MV-4-11 (cell line): ENCODE measurements around the gene SYT15.
A peak's percentile ranks its signal among the peaks of the same experiment; 100 is the strongest.
"Not testable (repeated sequence)": the region's sequence is repeated elsewhere in the genome, so short reads cannot be mapped to it uniquely, and the experiment has no call there.

ENCODE experiments used
- DNase-seq: peaks from one replicate; lab custom pipeline; 2025; lab: John Stamatoyannopoulos, UW

The SYT15 gene

DNA sequence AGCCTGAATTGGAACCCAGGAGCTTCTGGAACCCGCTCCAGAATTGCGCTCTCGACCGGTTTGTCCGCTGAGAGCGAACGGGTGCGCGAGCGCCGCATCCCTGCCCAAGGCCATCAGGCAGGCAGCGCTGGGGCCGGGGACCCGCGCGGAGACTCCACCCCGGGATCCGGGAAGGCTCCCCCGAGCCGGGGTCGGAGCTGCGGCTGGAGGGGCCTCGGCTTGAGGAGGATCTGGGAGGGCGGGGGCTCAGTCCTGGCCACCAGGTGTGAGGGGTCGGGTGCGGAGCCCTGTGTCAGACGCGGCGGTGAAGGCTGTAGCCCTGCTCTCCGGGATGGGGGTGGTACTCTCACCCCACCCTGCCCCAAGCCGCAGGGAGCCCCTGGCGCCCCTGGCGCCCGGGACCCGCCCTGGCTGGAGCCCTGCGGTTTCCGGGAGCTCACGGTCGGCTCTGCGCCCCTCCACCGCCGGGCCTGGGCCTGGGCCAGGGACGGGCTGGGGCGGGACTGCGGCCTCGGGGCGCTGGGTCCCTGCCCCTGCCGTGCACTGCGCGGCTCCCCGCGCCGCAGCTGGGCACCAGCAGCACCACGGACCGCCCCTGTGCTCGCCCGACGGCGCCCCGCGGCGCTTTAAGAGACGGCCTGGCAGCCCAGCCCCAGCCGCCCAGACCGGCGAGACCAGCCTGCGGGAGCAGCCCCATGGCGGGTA is at the start of gene SYT15:
Gene SYT15, plus strand, starts transcription at position 655 of the 705 bp plus-strand sequence. Its CDS starts 41 bp downstream, at position 696.
- DNase-seq: not testable (repeated sequence)

DNA sequence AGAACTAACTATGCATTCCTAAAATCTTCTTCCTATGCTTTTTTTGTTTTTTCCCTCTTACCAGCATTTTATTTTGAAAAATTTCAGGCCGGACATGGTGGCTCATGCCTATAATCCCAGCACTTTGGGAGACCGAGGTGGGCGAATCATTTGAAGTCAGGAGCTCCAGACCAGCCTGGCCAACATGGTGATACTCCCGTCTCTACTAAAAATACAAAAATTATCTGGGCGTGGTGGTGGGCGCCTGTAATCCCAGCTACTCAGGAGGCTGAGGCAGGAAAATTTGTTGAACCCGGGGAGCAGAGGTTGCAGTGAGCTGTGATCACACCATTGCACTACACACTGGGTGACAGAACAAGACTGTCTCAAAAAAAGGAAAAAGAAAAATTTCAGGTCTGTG is 49.2 kb upstream of the SYT15 start:
- DNase-seq: not testable (repeated sequence)

DNA sequence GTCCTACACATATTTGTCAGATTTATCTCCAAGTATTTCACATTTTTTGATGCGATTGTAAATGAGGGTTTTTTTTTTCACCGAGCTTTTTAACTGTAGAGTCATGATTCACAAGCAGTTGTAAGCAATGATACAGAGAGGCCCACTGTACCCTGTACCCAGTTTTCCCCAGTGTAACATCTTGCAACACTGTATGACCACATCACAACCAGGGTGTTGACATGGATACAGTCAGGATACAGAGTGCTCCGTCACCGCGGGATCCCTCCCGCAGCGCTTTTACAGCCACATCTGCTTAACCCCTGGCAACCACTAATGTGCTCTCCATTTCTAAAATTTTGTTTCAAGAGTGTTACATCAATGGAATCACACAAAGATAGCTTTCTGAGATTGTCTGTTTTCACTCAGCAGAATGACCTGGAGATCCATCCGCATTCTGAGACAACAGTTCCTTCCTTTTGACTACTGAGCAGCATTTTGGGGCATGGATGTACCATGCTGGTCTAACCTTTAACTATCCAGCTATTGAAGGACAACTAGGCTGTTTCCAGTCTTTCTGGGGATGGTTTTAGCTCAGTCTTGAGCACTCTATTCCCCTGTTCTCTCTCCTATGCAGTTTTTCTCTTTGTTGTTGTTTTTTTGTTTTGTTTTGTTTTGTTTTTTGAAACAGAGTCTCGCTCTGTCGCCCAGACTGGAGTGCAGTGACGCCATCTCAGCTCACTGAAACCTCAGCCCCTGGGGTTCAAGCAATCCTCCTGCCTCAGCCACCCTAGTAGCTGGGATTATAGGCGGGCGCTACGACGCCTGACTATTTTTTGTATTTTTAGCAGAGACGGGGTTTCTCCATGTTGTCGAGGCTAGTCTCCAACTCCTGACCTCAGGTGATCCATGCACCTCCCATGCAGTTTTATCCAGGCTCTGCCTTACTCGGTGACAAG is 48.4 kb upstream of the SYT15 start:
- DNase-seq: peak; percentile 31

DNA sequence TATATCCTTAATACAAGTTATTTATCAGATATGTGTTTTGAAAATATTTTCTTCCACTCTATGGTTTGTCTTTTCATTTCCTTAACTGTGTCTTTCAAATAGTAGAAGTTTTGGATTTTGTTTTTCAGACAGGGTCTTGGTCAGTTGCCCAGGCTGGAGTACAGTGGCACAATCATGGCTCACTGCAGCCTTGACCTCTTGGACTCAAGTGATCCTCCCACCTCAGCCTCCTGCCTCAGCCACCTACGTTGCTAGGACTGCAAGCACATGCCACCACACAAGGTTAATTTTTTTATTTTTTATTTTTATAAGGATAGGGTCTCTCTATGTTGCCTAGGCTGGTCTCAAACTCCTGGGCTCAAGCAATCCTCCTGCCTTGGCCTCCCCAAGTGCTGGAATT is 46.7 kb upstream of the SYT15 start:
- not testable (repeated sequence) for DNase-seq

DNA sequence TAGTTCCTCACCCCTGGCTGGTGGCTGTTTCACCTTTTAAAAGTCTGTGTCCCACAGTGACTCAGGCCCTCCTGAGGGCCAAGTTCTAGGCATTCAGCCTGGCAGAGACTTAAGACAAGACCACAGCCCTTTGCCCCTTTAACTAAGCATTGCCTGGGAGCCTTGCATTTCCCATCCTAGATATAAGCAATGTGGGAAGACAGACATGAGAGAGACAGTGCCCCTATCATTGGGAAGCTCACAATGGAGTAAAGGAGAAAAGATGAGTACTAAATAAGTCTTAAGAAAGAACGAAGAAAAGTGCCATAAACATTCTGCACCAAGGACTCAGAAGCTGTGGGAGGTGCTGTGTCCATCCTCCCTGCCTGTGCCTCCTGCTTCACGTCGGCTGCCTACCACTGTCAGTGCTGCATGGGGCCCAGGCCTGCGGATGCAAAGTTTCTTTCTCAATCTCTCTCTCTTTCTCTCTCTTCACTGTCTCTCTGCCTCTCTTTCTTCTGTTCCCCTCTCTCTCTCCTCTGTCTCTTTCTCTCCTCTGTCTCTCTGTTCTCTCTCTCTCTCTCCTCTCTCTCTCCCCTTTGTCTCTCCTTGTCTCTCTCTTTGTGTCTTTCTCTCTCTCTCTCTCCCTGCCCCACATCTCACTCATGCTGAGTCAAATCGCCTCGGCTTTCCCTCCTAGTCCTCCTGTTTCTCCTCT is 44.0 kb upstream of the SYT15 start:
- no peak for DNase-seq

DNA sequence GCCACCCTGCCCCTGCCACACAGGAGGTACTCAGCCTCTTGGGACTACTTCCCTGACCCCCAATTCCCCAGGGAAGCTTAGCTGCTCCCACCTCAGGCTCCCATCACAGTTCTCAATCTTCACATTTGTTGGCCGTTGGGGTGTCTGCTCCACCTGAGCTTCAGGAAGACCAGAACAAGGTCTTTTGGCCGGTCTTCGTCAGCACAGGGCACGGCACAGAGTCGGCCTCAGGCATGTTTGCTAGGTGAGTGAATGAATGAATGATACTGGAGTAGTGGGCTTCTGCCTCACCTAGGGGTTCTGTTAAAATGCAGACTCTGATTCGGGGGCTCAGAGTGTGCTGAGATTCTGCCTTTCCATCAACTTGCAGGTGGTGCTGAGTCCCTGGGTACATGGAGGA is 42.8 kb upstream of the SYT15 start:
- no peak for DNase-seq

DNA sequence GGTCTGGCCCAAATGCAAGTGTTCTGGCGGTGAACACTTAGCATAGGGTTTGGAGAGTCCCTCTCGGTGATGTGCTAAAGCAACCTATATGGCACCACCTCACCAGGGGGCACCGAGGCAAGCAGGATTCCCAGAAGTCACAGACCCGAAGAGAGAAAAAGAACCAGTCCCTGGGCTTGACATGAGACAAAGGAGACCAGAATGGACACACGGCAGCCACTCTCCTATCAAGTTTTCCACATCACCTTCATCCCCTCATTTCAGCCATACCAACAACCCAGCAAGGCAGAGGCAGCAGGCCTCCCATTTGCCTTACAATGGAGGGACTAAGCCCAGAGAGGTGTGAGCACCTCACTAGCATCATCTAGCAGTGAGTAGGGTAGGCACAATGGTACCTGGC is 42.1 kb upstream of the SYT15 start:
- no peak for DNase-seq

DNA sequence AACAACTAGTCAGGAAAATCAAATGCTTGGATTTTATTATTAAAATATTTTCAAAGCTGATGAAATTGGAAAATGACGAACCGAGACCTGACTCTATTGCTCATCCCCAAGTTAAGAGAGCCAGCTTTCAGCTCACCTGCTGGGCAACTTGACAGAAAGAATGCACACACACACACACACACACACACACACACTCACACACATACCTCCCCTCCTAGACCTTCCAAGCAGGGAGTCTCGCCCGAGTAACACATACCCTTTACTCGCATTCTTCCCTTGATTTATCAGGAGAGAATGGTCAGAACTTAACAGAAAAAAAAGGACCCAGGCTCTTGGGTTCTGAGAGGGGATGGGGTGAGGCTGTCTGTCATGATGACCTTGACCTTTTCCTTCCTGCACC is 41.6 kb upstream of the SYT15 start:
- DNase-seq: no peak

DNA sequence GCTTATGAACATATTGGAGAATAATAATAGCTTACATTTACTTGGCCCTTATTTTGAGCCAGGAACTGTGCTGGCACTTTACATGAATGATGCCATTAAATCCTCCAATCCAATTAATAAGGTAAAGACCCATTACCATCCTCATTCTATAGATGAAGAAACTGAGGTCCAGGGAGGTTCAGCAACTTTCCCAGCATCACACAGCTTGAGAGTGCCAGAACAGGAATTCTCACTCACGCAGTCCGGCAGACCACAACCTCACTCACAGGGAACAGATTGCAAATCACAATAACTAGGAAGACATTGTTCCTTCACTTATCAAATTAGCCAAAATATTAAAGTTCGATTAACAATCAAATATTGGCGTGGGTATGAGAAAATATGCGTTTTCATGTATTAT is 40.8 kb upstream of the SYT15 start:
- DNase-seq: no peak

DNA sequence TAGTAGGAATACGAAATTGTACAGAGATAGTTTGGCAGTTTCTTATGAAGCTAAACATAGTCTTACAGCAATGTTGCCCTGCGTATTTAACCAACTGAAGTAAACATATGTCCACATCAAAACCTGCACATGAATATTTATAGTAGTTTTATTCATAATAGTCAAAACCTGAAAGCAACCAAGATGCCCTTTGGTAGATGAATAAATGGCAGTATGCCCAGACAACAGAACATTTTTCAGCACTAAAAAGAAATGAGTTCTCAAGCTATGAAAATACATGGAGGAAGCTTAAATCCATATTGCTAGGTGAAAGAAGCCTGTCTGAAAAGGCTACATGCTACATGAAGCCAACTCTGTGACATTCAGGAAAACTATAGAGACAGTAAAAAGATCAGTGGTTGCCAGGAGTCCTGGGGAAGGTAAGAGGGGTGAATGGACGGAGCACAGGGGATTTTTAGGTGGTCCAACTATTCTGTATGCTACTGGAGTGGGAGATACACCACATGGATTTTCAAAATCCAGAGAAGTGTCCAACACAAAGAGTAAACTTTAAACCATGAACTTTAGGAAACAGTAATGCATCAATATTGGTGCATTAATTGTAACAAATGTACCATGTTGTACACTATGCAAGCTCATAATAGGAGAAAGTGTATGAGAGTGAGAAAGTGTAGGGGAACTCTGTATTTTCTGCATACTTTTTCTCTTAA is 40.1 kb upstream of the SYT15 start:
- DNase-seq: no peak

DNA sequence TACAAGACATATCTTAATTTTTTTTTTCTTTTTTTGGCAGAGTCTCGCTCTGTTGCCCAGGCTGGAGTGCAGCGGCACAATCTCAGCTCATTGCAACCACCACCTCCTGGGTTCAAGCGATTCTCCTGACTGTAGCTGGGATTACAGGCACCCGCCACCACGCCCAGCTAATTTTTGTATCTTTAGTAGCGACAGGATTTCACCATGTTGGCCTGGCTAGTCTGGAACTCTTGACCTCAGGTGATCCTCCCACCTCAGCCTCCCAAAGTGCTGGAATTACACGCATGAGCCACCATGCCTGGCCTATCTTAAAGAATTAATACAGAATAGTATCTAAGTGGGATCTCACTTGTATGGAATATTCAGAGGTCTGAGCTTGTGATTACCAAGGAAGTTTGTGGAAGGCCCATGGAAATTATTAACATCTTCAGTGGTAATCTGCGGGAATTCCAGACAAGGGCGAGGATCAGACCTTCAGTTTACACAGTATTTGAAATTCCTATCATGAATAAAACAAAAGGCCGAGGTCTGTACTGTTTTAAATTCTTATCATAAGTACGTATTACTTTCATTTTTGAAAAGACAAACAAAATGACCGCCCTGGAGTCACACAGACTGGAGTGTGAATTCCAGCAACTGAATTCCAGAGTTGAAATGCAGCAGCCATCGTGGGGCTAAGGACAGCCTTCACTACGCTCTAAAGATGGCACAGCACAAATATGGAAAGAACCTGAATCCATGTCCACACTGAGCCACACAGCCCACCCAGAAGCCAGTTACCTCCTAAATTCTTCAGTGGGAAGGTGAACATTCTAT is 39.1 kb upstream of the SYT15 start:
- DNase-seq: no peak

DNA sequence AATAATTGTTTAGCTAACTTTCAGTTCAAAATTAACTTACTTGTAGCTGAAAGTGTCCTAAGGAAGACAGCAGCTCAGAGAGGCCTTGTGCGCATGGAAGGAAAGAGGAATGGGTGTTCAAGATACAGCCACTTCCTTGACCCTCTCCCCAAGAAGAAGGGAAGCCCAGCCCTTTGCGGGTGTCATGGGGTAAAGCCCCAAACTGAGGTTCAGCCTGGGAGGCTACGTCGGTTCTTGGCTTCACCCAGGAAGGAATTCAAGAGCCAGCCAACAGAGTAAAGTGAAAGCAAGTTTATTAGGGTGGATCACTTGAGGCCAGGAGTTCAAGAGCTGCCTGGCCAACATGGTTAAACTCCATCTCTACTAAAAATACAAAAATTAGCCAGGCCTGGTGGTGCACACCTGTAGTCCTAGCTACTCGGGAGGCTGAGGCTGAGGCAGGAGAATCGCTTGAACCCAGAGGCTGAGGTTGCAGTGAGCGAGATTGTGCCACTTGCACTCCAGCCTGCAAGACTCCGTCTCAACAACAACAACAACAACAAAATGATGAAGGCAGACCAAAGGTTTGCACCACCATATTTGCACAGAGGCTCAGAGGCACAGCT is 38.4 kb upstream of the SYT15 start:
- no peak for DNase-seq

DNA sequence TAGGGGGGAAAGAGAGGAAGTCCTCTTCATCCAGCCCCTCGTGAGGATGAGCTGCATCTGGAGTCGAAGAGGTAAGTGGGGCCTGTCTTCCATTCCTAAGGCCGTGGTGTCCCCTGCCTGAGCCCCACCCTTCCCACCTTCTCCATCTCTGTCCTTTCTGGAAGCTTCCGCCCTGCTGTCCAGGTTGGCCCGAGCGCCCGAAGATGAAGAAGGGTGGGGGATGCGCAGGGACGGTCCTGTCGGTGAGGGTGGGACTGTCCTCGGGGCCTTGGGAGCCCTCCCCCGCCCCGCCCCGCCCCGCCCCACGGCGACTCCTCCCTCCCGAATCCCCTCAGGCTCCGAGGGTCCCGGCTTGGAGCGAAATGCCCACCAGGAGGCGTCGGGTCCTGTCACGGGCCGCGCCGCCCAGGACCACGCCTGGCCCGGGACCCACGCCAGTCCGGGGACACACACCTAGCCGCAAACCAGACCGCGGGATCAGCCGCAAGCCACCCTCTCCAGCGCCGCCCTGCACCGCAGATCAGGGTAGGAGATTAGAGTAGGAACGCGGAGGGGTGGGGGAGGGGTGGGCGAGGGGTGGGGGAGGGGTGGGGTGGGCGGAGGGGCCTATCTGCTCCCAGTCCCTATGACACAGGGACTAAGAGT is 37.8 kb upstream of the SYT15 start:
- DNase-seq: no peak

DNA sequence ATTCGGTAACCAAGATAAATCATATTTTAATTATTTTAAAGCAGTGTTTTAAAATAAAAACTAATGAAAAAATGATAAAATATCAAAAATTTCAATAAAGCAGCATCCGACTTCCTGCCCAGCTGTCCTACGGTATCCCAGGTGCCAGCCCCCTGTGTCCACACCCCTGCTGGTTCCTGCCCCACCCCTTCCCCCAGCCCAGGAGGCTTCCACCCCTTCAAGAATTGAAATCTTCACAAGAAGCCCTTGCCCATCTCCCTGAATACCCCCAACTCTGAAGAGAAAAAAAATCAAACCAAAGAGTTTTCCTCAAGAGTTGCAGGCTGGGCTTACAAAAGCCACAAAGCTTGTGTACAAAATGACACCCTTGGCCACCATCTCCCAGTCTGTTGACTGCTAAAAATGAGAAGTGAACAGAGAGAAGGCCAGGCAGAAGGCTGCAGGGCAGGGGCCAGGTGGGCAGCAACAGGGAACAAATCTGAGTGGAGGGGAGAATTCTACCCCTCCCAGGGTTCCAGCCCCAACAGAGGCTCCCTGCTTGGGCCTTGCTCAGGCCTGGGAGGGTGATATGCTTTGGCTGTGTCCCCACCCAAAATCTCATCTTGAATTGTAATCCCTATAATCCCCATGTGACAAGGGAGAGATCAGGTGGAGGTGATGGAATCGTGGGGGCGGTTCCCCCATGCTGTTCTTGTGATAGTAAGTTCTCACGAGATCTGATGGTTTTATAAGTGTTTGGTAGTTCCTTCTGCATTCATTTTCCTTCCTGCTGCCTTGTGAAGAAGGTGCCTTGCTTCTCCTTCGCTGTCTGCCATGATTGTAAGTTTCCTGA is 37.0 kb upstream of the SYT15 start:
- no peak for DNase-seq

DNA sequence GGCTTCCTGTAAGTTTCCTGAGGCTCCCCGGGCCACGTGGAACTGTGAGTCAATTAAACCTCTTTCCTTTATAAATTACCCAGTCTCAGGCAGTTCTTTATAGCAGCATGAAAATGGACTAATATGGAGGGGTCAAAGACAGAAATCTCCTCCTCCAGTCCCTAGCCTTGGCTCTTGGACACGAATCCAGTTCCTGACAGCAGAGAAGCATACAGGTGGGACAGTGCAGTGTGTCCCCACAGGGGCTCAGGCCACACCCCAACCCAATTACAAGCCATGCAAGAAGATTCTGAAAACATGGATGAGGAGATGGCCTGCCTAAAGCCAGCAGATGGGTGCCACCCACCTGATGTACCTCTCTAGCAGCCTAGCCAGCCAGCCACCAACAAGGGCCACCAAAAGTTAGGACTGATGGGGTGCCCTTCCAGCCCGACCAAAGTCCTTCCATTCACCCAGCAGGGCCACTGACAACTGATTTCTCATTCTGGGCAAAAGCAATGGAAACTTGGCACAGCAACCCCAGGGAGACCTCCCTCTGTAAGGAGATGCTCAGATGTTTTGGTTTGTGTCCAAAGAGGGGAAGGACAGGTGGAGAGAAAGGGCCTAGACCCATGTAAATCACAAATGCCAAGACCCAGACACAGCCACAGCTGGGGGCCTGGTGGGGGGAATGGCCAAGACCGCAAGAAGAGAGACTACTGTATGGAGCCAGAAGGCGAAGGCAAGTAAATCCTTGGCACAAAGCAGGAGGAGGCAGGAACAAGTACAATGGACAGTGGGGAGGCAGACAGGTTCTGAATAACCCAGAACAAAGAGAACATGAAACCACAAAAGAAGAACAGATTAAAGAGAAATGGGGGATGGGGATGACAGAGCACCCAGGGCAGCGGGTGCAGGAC is 36.1 kb upstream of the SYT15 start:
- DNase-seq: no peak

DNA sequence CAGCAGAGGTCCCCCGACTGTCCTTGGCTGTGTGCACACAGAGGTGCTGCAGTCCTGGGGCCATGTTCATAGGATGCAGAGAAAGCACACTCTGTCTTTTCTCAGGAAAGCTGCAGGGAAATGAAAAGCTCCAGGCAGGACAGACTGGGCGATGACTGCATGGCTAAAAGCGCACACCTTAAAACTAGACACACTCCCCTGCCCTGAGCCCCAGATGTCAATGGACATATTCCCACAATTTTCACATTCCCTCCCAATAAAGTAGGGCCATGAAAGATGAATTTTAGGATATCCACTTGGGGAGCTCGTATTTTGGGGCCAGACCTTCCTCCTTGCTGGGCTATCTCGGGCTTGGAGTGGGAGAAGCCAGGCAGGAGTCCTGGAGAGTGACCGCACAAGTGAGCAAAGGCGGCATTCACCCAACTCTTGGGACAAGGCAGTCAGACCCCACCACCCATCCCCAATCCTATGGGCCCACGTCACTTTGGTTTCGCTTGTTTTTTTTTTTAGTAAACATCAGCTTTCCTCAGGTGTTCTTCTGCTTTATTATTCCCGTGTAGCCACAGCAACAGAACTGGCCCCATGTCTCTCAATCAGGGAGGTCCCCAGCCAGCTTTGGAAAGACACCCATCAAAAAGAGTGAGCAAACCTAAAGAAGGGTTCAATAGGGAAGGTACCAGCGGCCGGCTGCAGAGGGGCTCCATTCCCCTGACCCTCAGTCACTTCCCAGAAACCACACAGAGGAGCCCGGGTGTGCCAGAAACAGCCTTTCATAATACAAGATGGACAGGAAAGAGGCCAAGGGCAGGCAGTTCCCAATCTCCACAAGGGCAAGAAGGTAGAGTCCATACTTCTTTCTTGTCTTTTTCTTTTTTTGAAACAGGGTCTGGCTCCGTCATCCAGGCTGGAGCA is 35.2 kb upstream of the SYT15 start:
- no peak for DNase-seq
